Pulmonary artery endothelial cell (primary cell): ENCODE results near the gene BMP4. TPM values are rescaled to one million over a fixed set of nuclear protein-coding genes. Genes with fewer than 3 reads are reported as not detected.

Source experiments
- DNase-seq: peaks from one replicate; pipeline ENCODE4 v3.0.0-alpha.2; 2011; ENCODE audit warnings: low read depth, low spot score
- total RNA-seq: library from RNA; depleted of rRNA; stranded (reverse); fragments of >200 nt; gene quantifications from 2 replicates; pipeline ENCODE4 v1.2.3, GENCODE V29; 2014

Gene BMP4
- total RNA-seq, 1 donor from 2014 or later = 64.3 TPM

GRCh38 chr14:53964249-53964648, 7.6 kb upstream of the BMP4 start:
- no peak for DNase-seq

- DNase-seq = no peak
Measured at GRCh38 chr14:53963320-53964227, 6.9 kb upstream of the BMP4 start.

GRCh38 chr14:53962953-53963319, 6.3 kb upstream of the BMP4 start:
- DNase-seq = no peak

- no peak for DNase-seq
Measured at GRCh38 chr14:53958628-53959027, 2.0 kb upstream of the BMP4 start.

- no peak for DNase-seq
Measured at GRCh38 chr14:53957739-53958138, 1.1 kb upstream of the BMP4 start.

GRCh38 chr14:53955671-53956426, 776 bp downstream of the BMP4 start:
- DNase-seq = no peak

- DNase-seq = no peak
Measured at GRCh38 chr14:53955229-53955556, 1.4 kb downstream of the BMP4 start.

- no peak for DNase-seq
Measured at GRCh38 chr14:53954551-53955228, 1.9 kb downstream of the BMP4 start.

- no peak for DNase-seq
Measured at GRCh38 chr14:53953828-53954550, 2.6 kb downstream of the BMP4 start.

- DNase-seq = peak; percentile 72
Measured at GRCh38 chr14:53953002-53953827, 3.4 kb downstream of the BMP4 start.

GRCh38 chr14:53952533-53952932, 4.1 kb downstream of the BMP4 start:
- no peak for DNase-seq

- no peak for DNase-seq
Measured at GRCh38 chr14:53951627-53952303, 4.9 kb downstream of the BMP4 start.

- no peak for DNase-seq
Measured at GRCh38 chr14:53951243-53951626, 5.4 kb downstream of the BMP4 start.

- DNase-seq = no peak
Measured at GRCh38 chr14:53950031-53950793, 6.4 kb downstream of the BMP4 start.

GRCh38 chr14:53949201-53949600, 7.4 kb downstream of the BMP4 start:
- DNase-seq = no peak

GRCh38 chr14:53948205-53948884, 8.3 kb downstream of the BMP4 start:
- DNase-seq = no peak

GRCh38 chr14:53947452-53948204, 9.0 kb downstream of the BMP4 start:
- no peak for DNase-seq

GRCh38 chr14:53947094-53947445, 9.6 kb downstream of the BMP4 start:
- no peak for DNase-seq
